Measurements from ENCODE around the gene INPP4B. TPM values are rescaled to one million over a fixed set of nuclear protein-coding genes. Genes with fewer than 3 reads are reported as not detected.
A peak's percentile ranks its signal among the peaks of the same experiment; 100 is the strongest.

The INPP4B gene
- total RNA-seq, 1 experiment from 2014 or later = 14.3 TPM

DNA sequence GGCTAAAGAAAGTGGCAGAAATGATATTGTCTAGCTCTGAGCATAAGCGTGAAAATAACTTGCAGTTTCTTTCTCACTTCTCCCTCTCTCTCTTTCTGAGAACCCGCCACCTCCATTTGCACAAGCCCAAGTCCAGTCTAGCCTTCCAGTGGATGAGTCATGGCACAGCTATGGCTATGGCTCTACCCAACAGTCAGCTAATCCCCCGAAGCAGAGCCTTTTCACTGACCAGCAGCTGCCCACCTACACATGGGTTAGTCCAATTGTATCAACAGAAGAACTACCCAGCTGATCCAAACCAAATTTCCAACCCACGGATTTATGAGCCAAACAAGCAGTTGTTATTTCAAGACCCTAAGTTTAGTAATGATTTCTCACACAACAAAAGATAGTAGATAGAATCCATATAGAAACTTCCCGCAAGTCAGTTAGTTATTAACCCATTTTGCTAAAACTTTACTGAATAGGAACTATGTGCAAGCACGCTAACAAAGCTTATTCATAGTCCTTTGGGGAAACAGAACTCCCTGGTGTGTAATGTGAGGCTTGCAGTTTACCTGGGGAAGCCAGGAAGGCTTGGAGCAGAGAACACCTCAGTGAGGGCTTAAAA lies 282.3 kb downstream of the INPP4B start:
- no TSS peak for BruUV-seq (replicated peaks)
- H3K4me3 ChIP-seq (replicated peaks in 1 of 2; ENCODE audit: low read depth in 1 of 2, low read length in 2 of 2) = no peak overlapping the region
- ATAC-seq (peak; percentile 48), DNase-seq (ENCODE audit: low read depth, low spot score) (peak; percentile 13)
- 0 out of 2 replicates have a peak overlapping the region, but pooled peaks have one; percentile 2 for H3K27ac ChIP-seq (ENCODE audit: low read depth, low read length)
- H3K9ac ChIP-seq (ENCODE audit: low read length) = no peak overlapping the region
- peaks cover 13 to 32% of the 10 kb centered on the region in 2 experiments; a peak in 3 of 4 replicates for H3K4me1 ChIP-seq (ENCODE audit: control insufficient read depth in 1 of 2, insufficient read depth in 2 of 2, low read length in 2 of 2)
- no peaks in the 10 kb centered on the region for H3K79me2 ChIP-seq (ENCODE audit: insufficient read depth, low read length)
- H4K20me1 ChIP-seq (ENCODE audit: insufficient read depth) = no peaks in the 10 kb centered on the region
- ChIA-PET CTCF (no interaction called here), POLR2A (no interaction called here), RAD21 (ENCODE audit: low non-redundant PET in 1 of 2, low total read pairs in 2 of 2, uncharacterized antibody in 2 of 2, unreplicated experiment in 2 of 2) (interaction anchor here in 1 of 2 experiments (0.7 kb wide), 1 partner anchor 257 kb away, joined by 7 read pairs; no protein-coding TSS in a partner anchor)
- H3K9me2 ChIP-seq (ENCODE audit: insufficient read depth) = no peaks in the 10 kb centered on the region
- H3K36me3 ChIP-seq (ENCODE audit: control insufficient read depth in 1 of 2, insufficient read depth in 2 of 2, low read length in 2 of 2) = no peaks in the 10 kb centered on the region
- no peaks in the 10 kb centered on the region for H3K27me3 ChIP-seq (ENCODE audit: insufficient read depth, low read length)
- TF ChIP-seq POLR2A (IDR thresholded peaks at IDR 0.05; ENCODE audit: borderline replicate concordance, extremely low read depth, insufficient read depth, insufficient read length) (no peak), FOSL1 (IDR thresholded peaks at IDR 0.05; ENCODE audit: low read depth) (peak; percentile 52), JUND (IDR thresholded peaks at IDR 0.05) (peak; percentile 39; the same call in 1 of the 2 replicates)
- TF ChIP-seq, protein P1, sequence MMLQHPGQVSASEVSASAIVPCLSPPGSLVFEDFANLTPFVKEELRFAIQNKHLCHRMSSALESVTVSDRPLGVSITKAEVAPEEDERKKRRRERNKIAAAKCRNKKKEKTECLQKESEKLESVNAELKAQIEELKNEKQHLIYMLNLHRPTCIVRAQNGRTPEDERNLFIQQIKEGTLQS (IDR thresholded peaks at IDR 0.05) = 0 out of 2 replicates have a peak, but pooled peaks have one; percentile 13
- intact Hi-C loops (cut with micrococcal nuclease) = loop anchor here (10.0 kb wide), 1 partner anchor 439 kb away; no protein-coding TSS in a partner anchor
- H3K4me2 ChIP-seq (ENCODE audit: low read length) = peak overlapping the region; percentile 6; the same call in 1 of the 2 replicates
- H2AFZ ChIP-seq (ENCODE audit: low read depth, low read length, poor library complexity, severe bottlenecking) = peak overlapping the region; percentile 42
- no peaks in the 10 kb centered on the region for H3K9me3 ChIP-seq (ENCODE audit: control insufficient read depth in 1 of 2, insufficient read depth in 1 of 2, low read depth in 1 of 2, low read length in 2 of 2)

DNA sequence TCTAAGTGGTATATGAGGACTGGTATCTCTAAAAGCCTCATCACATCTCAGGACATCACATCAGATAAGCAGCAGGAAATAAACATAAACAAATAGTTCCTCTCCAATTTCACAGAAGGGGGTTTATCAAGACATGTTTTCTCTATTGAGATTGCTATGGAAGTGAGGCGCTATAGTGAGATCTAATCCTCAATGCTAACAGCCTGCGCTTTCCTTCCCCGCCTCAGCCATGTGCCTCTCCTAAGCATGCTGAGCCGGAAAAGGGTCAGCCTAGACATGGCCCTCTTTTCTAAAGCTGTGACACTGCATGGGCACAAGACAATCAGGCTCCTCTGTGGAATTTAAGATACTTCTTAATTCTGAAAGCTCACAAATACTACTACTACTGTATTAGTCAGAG lies 286.1 kb downstream of the INPP4B start:
- no TSS peak for BruUV-seq (replicated peaks)
- Histone ChIP-seq H4K20me1 (ENCODE audit: insufficient read depth) (no peaks in the 10 kb centered on the region), H3K27ac (ENCODE audit: low read depth, low read length) (no peak overlapping the region), H3K79me2 (ENCODE audit: insufficient read depth, low read length) (no peaks in the 10 kb centered on the region), H3K9ac (ENCODE audit: low read length) (no peak overlapping the region), H3K9me3 (ENCODE audit: control insufficient read depth in 1 of 2, insufficient read depth in 1 of 2, low read depth in 1 of 2, low read length in 2 of 2) (no peaks in the 10 kb centered on the region), H3K27me3 (ENCODE audit: insufficient read depth, low read length) (no peaks in the 10 kb centered on the region), H3K4me3 (replicated peaks in 1 of 2; ENCODE audit: low read depth in 1 of 2, low read length in 2 of 2) (no peak overlapping the region), H3K4me1 (ENCODE audit: control insufficient read depth in 1 of 2, insufficient read depth in 2 of 2, low read length in 2 of 2) (peaks cover 10 to 14% of the 10 kb centered on the region in 2 experiments; a peak in 3 of 4 replicates), H2AFZ (ENCODE audit: low read depth, low read length, poor library complexity, severe bottlenecking) (no peak overlapping the region), H3K36me3 (ENCODE audit: control insufficient read depth in 1 of 2, insufficient read depth in 2 of 2, low read length in 2 of 2) (no peaks in the 10 kb centered on the region), H3K4me2 (ENCODE audit: low read length) (no peak overlapping the region), H3K9me2 (ENCODE audit: insufficient read depth) (no peaks in the 10 kb centered on the region)
- TF ChIP-seq EZH2phosphoT487 (IDR thresholded peaks at IDR 0.05; ENCODE audit: borderline replicate concordance) (no peak), ELF1 (IDR thresholded peaks at IDR 0.05; ENCODE audit: borderline replicate concordance, low read depth) (no peak), ZNF274 (IDR thresholded peaks at IDR 0.05; ENCODE audit: low read depth, low read length) (no peak), POLR2AphosphoS5 (IDR thresholded peaks at IDR 0.05; ENCODE audit: low read depth, low read length) (no peak), TCF7L2 (IDR thresholded peaks at IDR 0.05; ENCODE audit: borderline replicate concordance, extremely low read depth, insufficient read depth, insufficient read length) (no peak), YY1 (IDR thresholded peaks at IDR 0.05; ENCODE audit: extremely low read depth, insufficient replicate concordance, low read depth, low read length) (no peak), FOSL1 (IDR thresholded peaks at IDR 0.05; ENCODE audit: low read depth) (no peak)
- TF ChIP-seq, protein P2, sequence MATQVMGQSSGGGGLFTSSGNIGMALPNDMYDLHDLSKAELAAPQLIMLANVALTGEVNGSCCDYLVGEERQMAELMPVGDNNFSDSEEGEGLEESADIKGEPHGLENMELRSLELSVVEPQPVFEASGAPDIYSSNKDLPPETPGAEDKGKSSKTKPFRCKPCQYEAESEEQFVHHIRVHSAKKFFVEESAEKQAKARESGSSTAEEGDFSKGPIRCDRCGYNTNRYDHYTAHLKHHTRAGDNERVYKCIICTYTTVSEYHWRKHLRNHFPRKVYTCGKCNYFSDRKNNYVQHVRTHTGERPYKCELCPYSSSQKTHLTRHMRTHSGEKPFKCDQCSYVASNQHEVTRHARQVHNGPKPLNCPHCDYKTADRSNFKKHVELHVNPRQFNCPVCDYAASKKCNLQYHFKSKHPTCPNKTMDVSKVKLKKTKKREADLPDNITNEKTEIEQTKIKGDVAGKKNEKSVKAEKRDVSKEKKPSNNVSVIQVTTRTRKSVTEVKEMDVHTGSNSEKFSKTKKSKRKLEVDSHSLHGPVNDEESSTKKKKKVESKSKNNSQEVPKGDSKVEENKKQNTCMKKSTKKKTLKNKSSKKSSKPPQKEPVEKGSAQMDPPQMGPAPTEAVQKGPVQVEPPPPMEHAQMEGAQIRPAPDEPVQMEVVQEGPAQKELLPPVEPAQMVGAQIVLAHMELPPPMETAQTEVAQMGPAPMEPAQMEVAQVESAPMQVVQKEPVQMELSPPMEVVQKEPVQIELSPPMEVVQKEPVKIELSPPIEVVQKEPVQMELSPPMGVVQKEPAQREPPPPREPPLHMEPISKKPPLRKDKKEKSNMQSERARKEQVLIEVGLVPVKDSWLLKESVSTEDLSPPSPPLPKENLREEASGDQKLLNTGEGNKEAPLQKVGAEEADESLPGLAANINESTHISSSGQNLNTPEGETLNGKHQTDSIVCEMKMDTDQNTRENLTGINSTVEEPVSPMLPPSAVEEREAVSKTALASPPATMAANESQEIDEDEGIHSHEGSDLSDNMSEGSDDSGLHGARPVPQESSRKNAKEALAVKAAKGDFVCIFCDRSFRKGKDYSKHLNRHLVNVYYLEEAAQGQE (IDR thresholded peaks at IDR 0.05; ENCODE audit: low read depth) = no peak
- TF ChIP-seq, protein P1 (IDR thresholded peaks at IDR 0.05) = no peak
- TF ChIP-seq, protein P3, sequence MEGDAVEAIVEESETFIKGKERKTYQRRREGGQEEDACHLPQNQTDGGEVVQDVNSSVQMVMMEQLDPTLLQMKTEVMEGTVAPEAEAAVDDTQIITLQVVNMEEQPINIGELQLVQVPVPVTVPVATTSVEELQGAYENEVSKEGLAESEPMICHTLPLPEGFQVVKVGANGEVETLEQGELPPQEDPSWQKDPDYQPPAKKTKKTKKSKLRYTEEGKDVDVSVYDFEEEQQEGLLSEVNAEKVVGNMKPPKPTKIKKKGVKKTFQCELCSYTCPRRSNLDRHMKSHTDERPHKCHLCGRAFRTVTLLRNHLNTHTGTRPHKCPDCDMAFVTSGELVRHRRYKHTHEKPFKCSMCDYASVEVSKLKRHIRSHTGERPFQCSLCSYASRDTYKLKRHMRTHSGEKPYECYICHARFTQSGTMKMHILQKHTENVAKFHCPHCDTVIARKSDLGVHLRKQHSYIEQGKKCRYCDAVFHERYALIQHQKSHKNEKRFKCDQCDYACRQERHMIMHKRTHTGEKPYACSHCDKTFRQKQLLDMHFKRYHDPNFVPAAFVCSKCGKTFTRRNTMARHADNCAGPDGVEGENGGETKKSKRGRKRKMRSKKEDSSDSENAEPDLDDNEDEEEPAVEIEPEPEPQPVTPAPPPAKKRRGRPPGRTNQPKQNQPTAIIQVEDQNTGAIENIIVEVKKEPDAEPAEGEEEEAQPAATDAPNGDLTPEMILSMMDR (IDR thresholded peaks at IDR 0.05 in 2 of 3, conservative IDR thresholded peaks at IDR 0.05 in 1 of 3; ENCODE audit: borderline replicate concordance in 1 of 3, insufficient read depth in 1 of 3, low read depth in 2 of 3, low read length in 2 of 3) = no peak
- POLR2A ChIA-PET = no interaction called here
- no peak for DNase-seq (ENCODE audit: low read depth, low spot score)
- ATAC-seq = no peak
- RAD21 ChIA-PET (ENCODE audit: low non-redundant PET in 1 of 2, low total read pairs in 2 of 2, uncharacterized antibody in 2 of 2, unreplicated experiment in 2 of 2) = no interaction called here
- CTCF ChIA-PET = no interaction called here
- intact Hi-C loops (cut with micrococcal nuclease) = loop anchor here (10.0 kb wide), 1 partner anchor 435 kb away; no protein-coding TSS in a partner anchor
